Right ventricle myocardium inferior (tissue), 1 donor: Measurements from ENCODE around the gene TAF5. TPM values are rescaled to one million over a fixed set of nuclear protein-coding genes. Genes with fewer than 3 reads are reported as not detected.
"Not testable (repeated sequence)": the region's sequence is repeated elsewhere in the genome, so short reads cannot be mapped to it uniquely, and the experiment has no call there.

Experiments used
- ATAC-seq: fragments of 200-7000 bp; cut with Tn5 transposase; one replicate; pipeline ENCODE4 v1.9.1; 2020; ENCODE audit warnings: mild to moderate bottlenecking, moderate library complexity
- DNase-seq: peaks from one replicate; pipeline ENCODE4 v3.0.0; 2021; ENCODE audit errors: missing footprints
- intact Hi-C: fragments of 100-400 bp; cut with DNase I; formaldehyde crosslinking; loops from one replicate; pipeline ENCODE4 v1.11.0; 2022
- total RNA-seq: library from RNA; stranded (reverse); fragmentation: NEBNext Ultra II Directional; extraction: Animal tissue kit (Norgen Biotek cat#: 25700); gene quantifications from one replicate; pipeline ENCODE4 v1.2.1, GENCODE V29; 2021
- donor health status: DM: no; HTN: yes; CAD: no; lungs with severe emphysema.

The TAF5 gene
- total RNA-seq, 1 donor from 2014 or later, result 3.1 TPM

DNA sequence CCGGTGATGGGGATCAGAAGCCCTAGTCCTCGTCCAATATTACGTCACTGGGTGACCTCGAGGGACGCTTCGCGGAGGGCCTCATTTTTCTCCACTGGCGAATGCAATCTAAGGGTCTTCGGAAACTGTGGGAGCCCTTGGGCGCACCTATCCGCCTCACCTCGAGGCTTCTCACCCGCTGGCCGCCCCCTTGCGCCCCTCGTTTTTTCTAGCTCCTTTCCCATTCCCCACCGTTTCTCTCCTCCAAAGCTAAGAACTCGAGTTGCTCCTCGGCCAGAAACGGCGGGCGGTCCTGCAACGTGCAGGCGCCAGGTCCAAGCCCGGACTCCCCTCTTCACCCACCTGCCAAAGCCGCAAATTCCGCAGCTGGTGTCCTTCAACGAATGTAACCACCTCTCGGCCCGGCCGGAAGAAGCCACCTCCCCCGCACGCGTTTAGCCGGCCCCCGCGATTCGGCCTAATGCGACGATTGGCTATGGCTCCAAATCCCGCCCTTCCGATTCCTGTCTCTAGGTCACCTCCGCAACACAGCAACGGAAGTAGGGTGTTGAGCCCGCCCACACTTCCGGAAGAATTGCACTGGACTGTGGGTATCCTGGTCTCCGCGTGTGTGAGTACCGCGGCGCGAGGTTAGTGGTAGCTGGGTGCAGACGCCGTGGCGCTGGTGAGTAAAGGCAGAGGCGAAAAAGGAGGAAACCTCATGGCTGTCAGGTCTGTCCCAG, 28.5 kb downstream of the TAF5 start, which contains the start of the genes ATP5MK and PDCD11:
ATP5MK (minus strand) TSS at position 409 of the 722 bp plus-strand sequence. CDS start 4,018 bp downstream, outside the sequence.
PDCD11 (plus strand) TSS at position 560 of the 722 bp plus-strand sequence. CDS start 1,801 bp downstream, outside the sequence.
- intact Hi-C loops, result loop anchor here (1.0 kb wide), 1 partner anchor 29 kb away; the partner anchor contains the start of gene TAF5
- ATAC-seq (peak; percentile 100), DNase-seq (peak; percentile 99)

DNA sequence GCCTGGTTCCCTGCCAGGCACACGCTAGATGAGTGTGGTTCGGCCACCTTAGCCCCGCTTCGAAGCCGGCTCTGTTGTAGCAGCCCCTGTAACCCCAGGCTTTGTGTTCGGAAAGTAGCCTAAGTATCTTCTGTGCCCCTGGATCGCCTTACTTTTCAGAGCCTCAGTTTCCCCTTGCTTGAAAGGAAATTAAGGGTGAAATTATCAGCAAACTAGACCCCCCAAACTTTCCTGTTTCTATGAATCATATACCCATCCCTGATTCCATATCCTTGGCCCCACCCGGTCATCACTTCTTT, 29.0 kb downstream of the TAF5 start:
- intact Hi-C loops, result loop anchor here (1.0 kb wide), 1 partner anchor 29 kb away; the partner anchor contains the start of gene TAF5

DNA sequence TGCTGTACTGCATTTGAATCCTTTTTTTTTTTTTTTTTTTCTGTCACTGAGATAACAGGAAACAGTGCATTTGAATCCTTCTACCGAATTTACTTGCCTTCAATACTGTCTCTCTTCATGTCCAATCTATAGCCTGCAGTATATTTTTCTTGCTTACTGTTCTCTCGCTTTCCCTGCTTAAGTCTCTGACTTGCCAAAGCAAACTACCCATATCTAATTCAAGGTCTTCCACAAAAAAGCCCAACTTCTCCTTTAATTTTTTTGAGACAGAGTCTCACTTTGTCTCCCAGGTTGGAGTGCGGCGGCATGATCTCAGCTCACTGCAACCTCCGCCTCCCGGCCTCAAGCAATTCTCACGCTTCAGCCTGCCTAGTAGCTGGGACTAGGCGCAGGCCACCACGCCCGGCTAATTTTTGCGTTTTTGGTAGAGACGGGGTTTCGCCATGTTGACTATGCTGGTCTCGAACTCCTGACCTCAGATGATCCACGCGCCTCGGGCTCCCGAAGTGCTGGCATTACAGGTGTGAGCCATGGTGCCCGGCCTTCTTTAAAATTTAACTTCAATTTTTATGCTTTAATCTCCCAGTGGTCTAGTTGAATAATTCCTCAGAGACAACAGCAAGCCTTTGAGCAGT, 29.5 kb downstream of the TAF5 start:
- ATAC-seq (no peak), DNase-seq (no peak)
- intact Hi-C loops, result no loop called here

More for the DNA sequence above, 29.0 kb downstream of the TAF5 start:
- ATAC-seq, result no peak
- DNase-seq, result no peak

DNA sequence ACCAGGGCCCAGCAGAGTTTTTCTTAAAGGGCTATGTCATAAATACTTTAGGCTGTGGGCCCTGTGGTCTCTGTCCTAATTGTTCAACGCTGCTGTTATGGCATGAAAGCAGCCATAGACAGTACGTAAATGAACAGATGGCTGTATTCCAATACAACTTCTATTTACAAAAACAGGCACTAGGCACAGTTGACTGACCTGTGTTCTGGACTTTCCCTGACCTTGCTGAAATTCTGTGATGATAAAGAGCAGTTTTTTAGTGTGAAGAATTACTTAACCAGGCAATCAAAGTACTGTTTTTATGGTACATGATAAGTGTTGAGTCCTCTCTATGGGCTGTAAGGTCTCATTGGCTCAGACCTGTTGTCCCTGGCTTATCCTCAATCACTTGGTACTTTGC, 45.8 kb downstream of the TAF5 start:
- DNase-seq (no peak), ATAC-seq (no peak)
- intact Hi-C loops, result no loop called here

DNA sequence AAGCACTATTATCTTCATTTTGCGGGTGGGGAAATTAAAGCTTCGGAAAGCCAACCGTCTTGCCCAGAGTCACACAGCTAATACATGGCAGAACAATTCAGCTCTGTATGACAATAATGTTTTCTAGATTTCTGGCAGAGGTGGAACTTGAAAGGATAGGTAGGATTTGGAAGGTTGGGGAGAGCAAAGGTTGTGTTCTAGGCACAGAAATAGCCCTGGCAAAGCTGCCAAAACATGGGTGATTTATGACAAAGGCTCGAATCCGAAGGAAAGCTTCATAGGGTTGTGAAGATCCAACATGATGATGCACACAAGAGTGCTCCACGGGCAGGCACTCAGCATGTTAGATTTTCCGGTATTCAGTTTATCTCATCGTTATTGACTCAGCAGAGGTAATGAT, 47.8 kb downstream of the TAF5 start:
- DNase-seq (no peak), ATAC-seq (no peak)
- intact Hi-C loops, result loop anchor here (5.0 kb wide), 1 partner anchor 177 kb away; no protein-coding TSS in a partner anchor

DNA sequence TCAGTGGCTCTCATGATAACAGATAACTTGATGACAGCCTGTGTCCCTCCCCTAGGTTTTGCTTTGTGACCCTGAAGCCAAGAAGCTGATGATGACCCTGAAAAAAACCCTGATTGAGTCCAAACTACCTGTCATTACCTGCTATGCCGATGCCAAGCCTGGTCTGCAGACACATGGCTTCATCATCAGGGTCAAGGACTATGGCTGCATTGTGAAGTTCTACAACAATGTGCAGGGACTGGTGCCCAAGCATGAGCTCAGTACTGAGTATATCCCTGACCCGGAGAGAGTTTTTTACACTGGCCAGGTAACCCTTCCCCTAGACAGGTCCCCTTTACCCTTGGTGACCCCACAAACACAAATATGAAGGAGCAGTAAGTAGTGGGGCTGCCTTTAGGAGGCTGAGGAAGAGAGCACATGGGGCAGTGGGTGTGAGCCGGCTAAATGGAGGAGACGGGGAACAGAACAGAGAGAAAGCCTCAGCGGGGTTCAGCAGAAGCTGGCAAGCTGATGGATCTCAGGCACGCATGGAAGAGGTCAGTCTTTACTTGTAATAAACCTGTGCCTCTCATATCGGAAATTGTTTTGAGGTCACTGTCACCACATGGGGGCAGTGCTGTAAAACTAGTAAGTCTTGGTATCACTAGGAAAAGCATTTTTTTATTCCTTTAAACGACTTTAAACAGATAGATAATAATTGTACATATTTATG, 48.8 kb downstream of the TAF5 start:
- ATAC-seq (peak; percentile 58), DNase-seq (no peak)
- intact Hi-C loops, result loop anchor here (5.0 kb wide), 1 partner anchor 176 kb away; no protein-coding TSS in a partner anchor

DNA sequence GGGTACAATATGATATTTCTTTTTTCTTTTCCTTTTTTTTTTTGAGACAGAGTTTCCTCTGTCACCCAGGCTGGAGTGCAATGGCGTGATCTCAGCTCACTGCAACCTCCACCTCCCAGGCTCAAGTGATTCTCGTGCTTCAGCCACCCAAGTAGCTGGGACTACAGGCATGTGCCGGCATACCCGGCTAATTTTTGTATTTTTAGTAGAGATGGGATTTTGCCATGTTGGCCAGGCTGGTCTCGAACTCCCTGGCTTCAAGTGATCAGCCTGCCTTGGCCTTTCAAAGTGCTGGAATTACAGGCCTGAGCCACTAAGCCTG, 49.3 kb downstream of the TAF5 start:
- not testable (repeated sequence) for DNase-seq, ATAC-seq
- intact Hi-C loops, result loop anchor here (5.0 kb wide), 1 partner anchor 175 kb away; no protein-coding TSS in a partner anchor

DNA sequence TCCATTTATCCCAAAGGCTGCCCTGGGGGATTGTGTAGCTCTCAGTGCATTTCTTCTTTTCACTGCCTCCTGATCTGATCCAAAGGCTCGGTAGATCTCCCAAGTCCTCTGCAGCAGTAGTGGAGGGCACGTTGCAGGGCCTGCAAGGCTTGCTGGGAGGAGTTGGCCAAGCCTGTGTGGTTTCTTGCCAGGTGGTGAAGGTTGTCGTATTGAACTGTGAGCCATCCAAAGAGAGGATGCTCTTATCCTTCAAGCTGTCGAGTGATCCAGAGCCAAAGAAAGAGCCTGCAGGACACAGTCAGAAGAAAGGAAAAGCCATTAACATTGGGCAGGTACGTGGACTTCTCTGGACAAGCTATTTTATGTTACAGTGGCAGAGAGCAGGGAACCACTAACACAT, 49.8 kb downstream of the TAF5 start:
- intact Hi-C loops, result loop anchor here (5.0 kb wide), 1 partner anchor 175 kb away; no protein-coding TSS in a partner anchor
- ATAC-seq, result no peak
- DNase-seq, result no peak

DNA sequence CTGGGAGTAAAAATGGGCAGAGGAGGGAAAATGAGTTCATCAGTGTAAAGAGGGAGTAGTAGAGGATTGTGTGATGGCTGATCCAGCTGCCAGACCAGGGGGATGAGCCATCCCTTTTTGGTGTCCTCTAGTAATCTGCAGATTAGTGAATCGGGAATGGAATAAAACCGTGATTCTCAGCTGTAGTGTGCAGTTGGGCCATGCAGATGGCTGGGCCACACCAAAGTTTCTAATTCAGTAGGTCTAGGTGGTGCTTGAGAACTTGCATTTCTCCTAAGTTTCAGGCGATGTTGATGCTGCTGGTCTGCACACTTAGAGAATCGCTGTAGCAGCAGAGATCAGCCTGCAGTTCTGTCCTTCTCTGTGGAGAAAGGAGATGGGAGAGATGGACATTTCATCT, 51.3 kb downstream of the TAF5 start:
- no peak for DNase-seq
- intact Hi-C loops, result loop anchor here (5.0 kb wide), 1 partner anchor 173 kb away; no protein-coding TSS in a partner anchor
- ATAC-seq, result no peak

DNA sequence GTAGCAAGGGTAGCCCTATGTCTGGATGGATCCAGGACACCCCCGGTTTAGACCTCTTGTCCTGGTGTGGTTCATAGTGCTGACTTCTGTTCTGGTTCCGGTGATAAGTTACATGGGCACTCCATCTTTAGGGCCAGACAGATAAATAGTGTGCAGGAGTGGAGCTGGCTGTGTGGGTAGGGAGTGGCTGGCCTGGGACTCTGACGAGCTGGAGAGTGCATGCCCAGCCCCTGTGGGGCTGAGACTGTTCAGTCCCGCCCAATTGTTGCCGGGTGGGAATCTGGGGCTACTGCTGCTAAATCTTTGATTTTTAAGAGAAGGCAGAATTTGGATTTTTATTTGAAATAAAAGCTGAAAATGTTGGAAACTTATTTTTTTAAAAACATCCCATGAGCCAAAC, 56.0 kb downstream of the TAF5 start:
- ATAC-seq, result no peak
- intact Hi-C loops, result no loop called here
- no peak for DNase-seq

DNA sequence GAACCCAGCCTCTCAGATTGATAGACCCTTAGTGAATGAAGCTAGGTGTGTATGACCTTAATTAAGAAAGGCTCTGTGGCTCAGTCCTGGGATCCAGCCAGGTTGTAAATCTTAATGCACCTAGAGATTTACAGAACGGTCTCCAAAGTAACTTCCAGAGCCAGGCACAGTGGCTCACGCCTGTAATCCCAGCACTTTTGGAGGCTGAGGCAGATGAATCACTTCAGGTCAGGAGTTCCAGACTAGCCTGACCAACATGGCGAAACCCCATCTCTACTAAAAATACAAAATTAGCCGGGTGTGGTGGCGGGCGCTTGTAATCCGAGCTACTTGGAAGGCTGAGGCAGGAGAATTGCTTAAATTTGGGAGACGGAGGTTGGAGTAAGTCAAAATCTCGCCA, 60.1 kb downstream of the TAF5 start:
- ATAC-seq, result no peak

DNA sequence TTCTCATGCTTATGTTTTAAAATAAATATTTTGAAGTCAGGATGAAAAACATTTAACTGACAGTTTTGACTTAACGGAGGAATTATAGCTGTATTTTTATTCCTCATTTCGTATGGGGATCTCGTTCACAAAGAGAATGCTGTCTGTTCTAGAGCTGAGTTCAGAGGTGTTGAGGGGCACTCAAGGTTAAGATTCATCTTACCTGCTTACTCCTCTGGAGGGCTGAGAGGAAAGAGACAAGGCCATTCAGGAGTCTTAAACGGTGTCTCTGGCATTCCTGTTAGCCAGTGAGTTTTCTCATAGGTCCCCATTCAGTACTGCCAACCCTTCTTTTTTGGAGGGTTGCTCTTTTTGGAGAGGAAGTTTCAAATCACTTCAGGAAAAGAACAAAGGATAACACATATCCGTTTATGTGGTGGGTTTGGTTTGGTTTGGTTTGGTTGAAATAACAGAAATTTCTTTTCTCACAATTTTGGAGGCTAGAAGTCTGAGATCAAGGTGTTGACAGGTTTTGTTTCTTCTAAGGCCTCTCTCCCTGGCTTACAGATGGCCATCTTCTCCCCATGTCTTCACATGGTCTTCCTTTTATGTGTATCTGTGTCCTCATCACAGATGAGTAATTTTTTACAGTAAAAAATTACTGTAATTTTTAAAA, 61.3 kb downstream of the TAF5 start:
- no peak for DNase-seq
- ATAC-seq, result no peak
- intact Hi-C loops, result no loop called here

More for the DNA sequence above, 60.1 kb downstream of the TAF5 start:
- intact Hi-C loops, result no loop called here
- no peak for DNase-seq

DNA sequence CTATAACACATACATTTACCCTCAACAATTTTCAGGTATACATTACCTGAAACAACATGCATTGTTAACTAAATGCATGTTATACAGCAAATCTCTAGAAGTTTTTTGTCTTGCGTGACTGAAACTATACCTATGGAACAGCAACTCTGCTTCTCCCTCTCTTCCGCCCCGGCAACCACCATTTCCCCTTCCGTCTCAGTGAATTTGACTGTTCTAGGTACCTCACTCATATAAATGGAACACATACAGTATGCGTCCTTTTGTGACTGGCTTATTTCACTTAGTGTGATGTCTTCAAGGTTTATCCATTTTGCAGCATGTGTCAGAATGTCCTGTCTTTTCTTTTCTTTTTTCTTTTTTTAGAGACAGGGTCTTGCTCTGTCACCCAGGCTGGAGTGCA, 61.9 kb downstream of the TAF5 start:
- ATAC-seq (no peak), DNase-seq (no peak)
- intact Hi-C loops, result no loop called here

DNA sequence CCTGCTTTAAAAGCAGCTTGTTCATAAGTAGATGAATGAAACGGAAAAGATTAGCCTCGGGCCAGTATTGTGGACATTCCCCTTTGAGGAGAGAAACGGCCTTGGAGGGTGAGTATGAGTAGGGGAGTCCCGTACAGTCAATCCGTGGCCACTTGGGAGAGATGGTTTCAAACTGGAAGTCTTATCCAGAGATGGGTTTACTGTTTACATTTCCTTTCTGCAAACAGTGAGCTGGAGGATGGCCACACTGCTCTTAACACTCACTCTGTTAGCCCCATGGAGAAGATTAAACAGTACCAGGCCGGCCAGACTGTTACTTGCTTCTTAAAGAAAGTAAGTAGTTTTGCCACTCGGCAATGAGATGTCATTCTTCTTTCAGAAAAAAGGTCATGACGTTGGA, 64.1 kb downstream of the TAF5 start:
- intact Hi-C loops, result no loop called here
- ATAC-seq (no peak), DNase-seq (no peak)

DNA sequence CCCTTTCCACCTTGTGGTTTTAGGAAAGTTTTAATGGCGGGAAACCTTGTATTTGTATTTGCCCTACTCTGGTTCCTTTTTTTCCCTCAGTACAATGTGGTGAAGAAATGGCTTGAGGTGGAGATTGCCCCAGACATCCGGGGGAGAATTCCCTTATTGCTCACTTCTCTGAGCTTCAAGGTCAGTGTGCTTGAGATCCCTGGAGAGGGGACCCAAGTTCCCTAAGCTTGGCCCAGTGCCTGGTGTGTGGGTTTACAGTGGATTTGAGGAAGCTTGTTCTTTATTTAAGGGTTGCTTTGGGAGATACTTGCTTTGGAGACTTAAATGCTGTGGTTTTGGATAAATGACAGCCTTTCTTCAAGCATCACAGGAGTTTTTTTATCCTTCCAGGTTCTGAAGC, 66.1 kb downstream of the TAF5 start:
- peak; percentile 79 for DNase-seq
- no peak for ATAC-seq
- intact Hi-C loops, result no loop called here
